HEK293 (cell line): ENCODE measurements around the gene GPS1.

Experiments
- BCL11B ChIP-seq: fragments of 450-650 bp; formaldehyde crosslinking; IDR thresholded peaks from 2 replicates; pipeline ENCODE4 v1.5.1; 2016; ENCODE audit warnings: low read depth, missing biosample characterization, missing genetic modification characterization
- HOXC10 ChIP-seq: sonication (generic); formaldehyde crosslinking; IDR thresholded peaks from 2 replicates; pipeline ENCODE4 v1.8.1; 2023; ENCODE audit warnings: mild to moderate bottlenecking, missing genetic modification reagents
- HOXD13 ChIP-seq: sonication (generic); formaldehyde crosslinking; IDR thresholded peaks from 2 replicates; pipeline ENCODE4 v1.8.0; 2022; ENCODE audit warnings: missing genetic modification reagents, borderline replicate concordance
- IKZF3 ChIP-seq: fragments of 450-650 bp; IDR thresholded peaks from 2 replicates; pipeline ENCODE4 v1.5.0; 2018; ENCODE audit warnings: missing biosample characterization, mild to moderate bottlenecking, missing genetic modification characterization, moderate library complexity
- KLF16 ChIP-seq: fragments of 450-650 bp; formaldehyde crosslinking; IDR thresholded peaks from 2 replicates; pipeline ENCODE4 v1.5.1; 2017; ENCODE audit warnings: missing biosample characterization, missing genetic modification characterization
- KLF8 ChIP-seq: fragments of 450-650 bp; formaldehyde crosslinking; IDR thresholded peaks from 2 replicates; pipeline ENCODE4 v1.5.1; 2016; ENCODE audit warnings: missing biosample characterization, missing genetic modification characterization
- KLF9 ChIP-seq: fragments of 450-650 bp; formaldehyde crosslinking; IDR thresholded peaks from 2 replicates; pipeline ENCODE4 v1.5.1; 2016; ENCODE audit warnings: missing biosample characterization, missing genetic modification characterization, low read depth
- MYNN ChIP-seq: fragments of 450-650 bp; formaldehyde crosslinking; IDR thresholded peaks from 2 replicates; pipeline ENCODE4 v1.5.1; 2016; ENCODE audit warnings: missing biosample characterization, missing genetic modification characterization, borderline replicate concordance
- SCRT2 ChIP-seq: fragments of 450-650 bp; formaldehyde crosslinking; IDR thresholded peaks from 2 replicates; pipeline ENCODE4 v1.5.1; 2016; ENCODE audit warnings: missing biosample characterization, missing genetic modification characterization
- YY1 ChIP-seq: fragments of 450-650 bp; formaldehyde crosslinking; IDR thresholded peaks from 2 replicates; pipeline ENCODE4 v1.5.1; 2018; ENCODE audit warnings: missing biosample characterization, missing genetic modification characterization
- YY2 ChIP-seq: fragments of 450-650 bp; formaldehyde crosslinking; IDR thresholded peaks from 2 replicates; pipeline ENCODE4 v1.5.1; 2016; ENCODE audit warnings: missing biosample characterization, missing genetic modification characterization
- ZBTB10 ChIP-seq: fragments of 450-650 bp; formaldehyde crosslinking; IDR thresholded peaks from 2 replicates; pipeline ENCODE4 v1.5.1; 2016; ENCODE audit warnings: missing biosample characterization, missing genetic modification characterization
- ZNF184 ChIP-seq: fragments of 450-650 bp; IDR thresholded peaks from 2 replicates; pipeline ENCODE4 v1.5.1; 2018; ENCODE audit warnings: missing biosample characterization, mild to moderate bottlenecking, missing genetic modification characterization
- ZNF24 ChIP-seq: fragments of 450-650 bp; formaldehyde crosslinking; IDR thresholded peaks from 2 replicates; pipeline ENCODE4 v1.5.1; 2016; ENCODE audit warnings: missing biosample characterization, missing genetic modification characterization
- ZNF280C ChIP-seq: fragments of 450-650 bp; formaldehyde crosslinking; IDR thresholded peaks from 2 replicates; pipeline ENCODE4 v1.5.1; 2016; ENCODE audit warnings: missing biosample characterization, missing genetic modification characterization
- ZNF302 ChIP-seq: fragments of 450-650 bp; formaldehyde crosslinking; IDR thresholded peaks from 2 replicates; pipeline ENCODE4 v1.5.1; 2016; ENCODE audit warnings: missing biosample characterization, missing genetic modification characterization, low read depth
- ZNF354C ChIP-seq: fragments of 450-650 bp; formaldehyde crosslinking; IDR thresholded peaks from 2 replicates; pipeline ENCODE4 v1.5.1; 2016; ENCODE audit warnings: missing biosample characterization, missing genetic modification characterization, low read depth, borderline replicate concordance
- ZNF433 ChIP-seq: fragments of 450-650 bp; formaldehyde crosslinking; IDR thresholded peaks from 2 replicates; pipeline ENCODE4 v1.5.1; 2016; ENCODE audit warnings: missing biosample characterization, missing genetic modification characterization, low read depth
- ZNF473 ChIP-seq: fragments of 450-650 bp; formaldehyde crosslinking; IDR thresholded peaks from 2 replicates; pipeline ENCODE4 v1.5.1; 2017; ENCODE audit warnings: missing biosample characterization, missing genetic modification characterization
- ZNF514 ChIP-seq: fragments of 450-650 bp; formaldehyde crosslinking; IDR thresholded peaks from 2 replicates; pipeline ENCODE4 v1.5.1; 2016; ENCODE audit warnings: missing biosample characterization, missing genetic modification characterization
- ZNF544 ChIP-seq: fragments of 450-650 bp; formaldehyde crosslinking; IDR thresholded peaks from 2 replicates; pipeline ENCODE4 v1.5.0; 2017; ENCODE audit warnings: missing biosample characterization, missing genetic modification characterization
- ZNF555 ChIP-seq: fragments of 450-650 bp; formaldehyde crosslinking; conservative IDR thresholded peaks from 2 replicates; pipeline ENCODE4 v1.5.1; 2017; ENCODE audit warnings: missing biosample characterization, mild to moderate bottlenecking, missing genetic modification characterization, inconsistent platforms
- ZNF596 ChIP-seq: fragments of 450-650 bp; IDR thresholded peaks from 2 replicates; pipeline ENCODE4 v1.5.0; 2018; ENCODE audit warnings: missing biosample characterization, mild to moderate bottlenecking, missing genetic modification characterization, moderate library complexity
- ZNF623 ChIP-seq: fragments of 450-650 bp; formaldehyde crosslinking; IDR thresholded peaks from 2 replicates; pipeline ENCODE4 v1.5.1; 2016; ENCODE audit warnings: missing biosample characterization, missing genetic modification characterization
- ZNF645 ChIP-seq: fragments of 450-650 bp; formaldehyde crosslinking; IDR thresholded peaks from 2 replicates; pipeline ENCODE4; 2016; ENCODE audit warnings: missing biosample characterization, missing genetic modification characterization
- ZNF660 ChIP-seq: fragments of 450-650 bp; IDR thresholded peaks from 2 replicates; pipeline ENCODE4 v1.5.1; 2018; ENCODE audit warnings: missing biosample characterization, mild to moderate bottlenecking, missing genetic modification characterization
- ZNF664 ChIP-seq: fragments of 450-650 bp; formaldehyde crosslinking; IDR thresholded peaks from 2 replicates; pipeline ENCODE4 v1.5.1; 2016; ENCODE audit warnings: missing biosample characterization, missing genetic modification characterization
- ZNF692 ChIP-seq: fragments of 450-650 bp; formaldehyde crosslinking; IDR thresholded peaks from 2 replicates; pipeline ENCODE4 v1.5.1; 2016; ENCODE audit warnings: missing biosample characterization, missing genetic modification characterization
- ZSCAN30 ChIP-seq: fragments of 450-650 bp; IDR thresholded peaks from 2 replicates; pipeline ENCODE4 v1.5.1; 2018; ENCODE audit warnings: missing biosample characterization, mild to moderate bottlenecking, missing genetic modification characterization, moderate library complexity
- ZXDB ChIP-seq: fragments of 450-650 bp; formaldehyde crosslinking; IDR thresholded peaks from 2 replicates; pipeline ENCODE4 v1.5.1; 2016; ENCODE audit warnings: missing biosample characterization, missing genetic modification characterization

GPS1 gene

GRCh38 chr17:82098169-82098938, 46.7 kb downstream of the GPS1 start, which contains the start of gene FASN (continued):
- TF ChIP-seq ZBTB10 (tag by site-specific recombination) (no peak), ZNF473 (no peak), BCL11B (tag by site-specific recombination) (no peak), HOXD13 (no peak), ZNF596 (tag by site-specific recombination) (peak; percentile 8; the same call in 1 of the 2 replicates), ZNF302 (tag by site-specific recombination) (no peak), ZNF645 (tag by site-specific recombination) (no peak), KLF16 (no peak), ZNF660 (tag by site-specific recombination) (peak; percentile 30), ZSCAN30 (tag by site-specific recombination) (peak; percentile 18), ZNF664 (tag by site-specific recombination) (no peak), SCRT2 (tag by site-specific recombination) (no peak), YY2 (tag by site-specific recombination) (no peak), ZNF692 (tag by site-specific recombination) (no peak), ZNF280C (no peak), ZNF354C (tag by site-specific recombination) (no peak), MYNN (tag by site-specific recombination) (no peak), ZNF555 (no peak), ZNF514 (tag by site-specific recombination) (no peak), KLF8 (tag by site-specific recombination) (no peak), ZXDB (tag by site-specific recombination) (no peak), KLF9 (tag by site-specific recombination) (no peak), HOXC10 (CRISPR knock-in tag) (0 out of 2 replicates have a peak, but pooled peaks have one; percentile 81), ZNF184 (tag by site-specific recombination) (0 out of 2 replicates have a peak, but pooled peaks have one; percentile 10), ZNF623 (tag by site-specific recombination) (no peak), ZNF24 (tag by site-specific recombination) (no peak), IKZF3 (peak; percentile 59; the same call in 1 of the 2 replicates), ZNF544 (no peak), ZNF433 (no peak), YY1 (no peak; the same call in 1 of the 2 replicates)
